Measurements from ENCODE around the gene SMIM21. TPM values are rescaled to one million over a fixed set of nuclear protein-coding genes. Genes with fewer than 3 reads are reported as not detected.

Gene SMIM21
- total and polyA plus RNA-seq, 2 of the 8 experiments (the other 6 are each of a cell fraction or from before 2014, with no cell fraction given) = not detected

- Histone ChIP-seq H3K9ac (replicated peaks in 1 of 4; ENCODE audit: extremely low read depth in 1 of 4, low read depth in 3 of 4, low read length in 3 of 4) (no peak overlapping the region), H3K27me3 (replicated peaks in 1 of 4; ENCODE audit: control insufficient read depth in 3 of 4, extremely low read depth in 1 of 4, insufficient read depth in 3 of 4, low read length in 3 of 4) (no peaks in the 10 kb centered on the region), H3K18ac (ENCODE audit: extremely low read depth, low read length) (no peak overlapping the region), H3K79me2 (ENCODE audit: control insufficient read depth in 1 of 2, insufficient read depth in 2 of 2, low read length in 2 of 2) (no peaks in the 10 kb centered on the region), H3K4me2 (ENCODE audit: insufficient read depth in 1 of 2, low read depth in 2 of 2, low read length in 2 of 2) (no peak overlapping the region), H3K9me3 (ENCODE audit: insufficient read depth in 2 of 2, low read depth in 1 of 2, low read length in 1 of 2) (no peaks in the 10 kb centered on the region), H4K91ac (replicated peaks; ENCODE audit: insufficient read length, low read length) (no peak overlapping the region), H3K4ac (replicated peaks; ENCODE audit: insufficient read length, low read depth, low read length) (no peak overlapping the region), H2AFZ (ENCODE audit: low read length) (no peak overlapping the region), H4K20me1 (replicated peaks in 1 of 2; ENCODE audit: control insufficient read depth in 1 of 2, insufficient read depth in 2 of 2, low read length in 2 of 2) (no peaks in the 10 kb centered on the region), H3K27ac (ENCODE audit: low read depth, low read length) (no peak overlapping the region), H3K36me3 (ENCODE audit: control insufficient read depth in 2 of 4, insufficient read depth in 4 of 4, low read length in 3 of 4) (no peaks in the 10 kb centered on the region), H3K14ac (ENCODE audit: insufficient read length) (no peak overlapping the region), H3K4me1 (replicated peaks in 1 of 4; ENCODE audit: control insufficient read depth in 3 of 4, insufficient read depth in 4 of 4, low read length in 3 of 4) (no peaks in the 10 kb centered on the region), H2BK20ac (ENCODE audit: low read length) (no peak overlapping the region), H2BK5ac (ENCODE audit: low read depth, low read length) (no peak overlapping the region), H2BK120ac (replicated peaks; ENCODE audit: low read depth, low read length) (no peak overlapping the region), H3K23me2 (ENCODE audit: low read depth, low read length) (no peaks in the 10 kb centered on the region), H4K8ac (ENCODE audit: extremely low read depth, insufficient read depth, low read length) (no peak overlapping the region), H3K4me3 (ENCODE audit: extremely low read depth in 1 of 4, insufficient read depth in 2 of 4, low read depth in 3 of 4, low read length in 4 of 4) (no peak overlapping the region), H3K56ac (replicated peaks; ENCODE audit: insufficient read length, low read depth, low read length) (no peak overlapping the region), H2BK12ac (ENCODE audit: low read depth, low read length) (no peak overlapping the region), H2BK15ac (ENCODE audit: low read length) (no peak overlapping the region), H4K5ac (ENCODE audit: insufficient read length, low read depth, low read length) (no peak overlapping the region), H2AK5ac (ENCODE audit: low read depth, low read length) (no peak overlapping the region), H3K23ac (ENCODE audit: insufficient read length) (no peak overlapping the region), H3K79me1 (ENCODE audit: low read depth, low read length) (no peaks in the 10 kb centered on the region)
- POLR2A ChIA-PET (ENCODE audit: partially characterized antibody) = no interaction called here
- FAIRE-seq (no peak), DNase-seq (ENCODE audit: low read depth in 1 of 2, low spot score in 2 of 2) (no peak)
- 83% methylated on average over 6 of the region's 10 CpGs; no CpG with 5 or more reads in 1 of the 2 experiments for WGBS, 2 experiments (ENCODE audit: extremely low coverage in 1 of 2, insufficient coverage in 1 of 2, insufficient read length in 1 of 2, insufficient replicate concordance in 2 of 2, low coverage in 1 of 2, low lambda C conversion rate in 2 of 2, missing lambda C conversion rate in 1 of 2)
- CTCF ChIA-PET (ENCODE audit: partially characterized antibody) = interaction anchor here (0.6 to 1.2 kb wide), 2 partner anchors 10 to 862 kb away, joined by 3 to 4 read pairs; no protein-coding TSS in a partner anchor
- TF ChIP-seq GABPA (IDR thresholded peaks at IDR 0.05; ENCODE audit: borderline replicate concordance, insufficient read depth, low read length) (no peak), CEBPB (IDR thresholded peaks at IDR 0.05; ENCODE audit: low read depth, low read length) (no peak), ZNF274 (IDR thresholded peaks at IDR 0.05; ENCODE audit: borderline replicate concordance, extremely low read depth, low read length) (no peak), RNF2 (IDR thresholded peaks at IDR 0.05; ENCODE audit: borderline replicate concordance, low read depth, low read length, missing control alignments, poor library complexity, severe bottlenecking) (no peak)
Measured at GRCh38 chr18:75392226-75392578, 35.3 kb downstream of the SMIM21 start.
